Fibroblast of villous mesenchyme (primary cell): ENCODE results near the gene TF. TPM values are rescaled to one million over a fixed set of nuclear protein-coding genes. Genes with fewer than 3 reads are reported as not detected.

Source experiments
- DNase-seq: peaks from one replicate; pipeline ENCODE4 v3.0.0-alpha.2; 2010; ENCODE audit warnings: low read depth
- H3K4me3 ChIP-seq: 2 replicates; pipeline ENCODE4 v1.5.1; 2011; ENCODE audit warnings: low read depth, mild to moderate bottlenecking, low read length
- CTCF ChIP-seq: IDR thresholded peaks from 2 replicates; pipeline ENCODE4 v1.5.1; 2012; ENCODE audit warnings: low read depth, mild to moderate bottlenecking, low read length; ENCODE audit not compliant: insufficient read depth
- total RNA-seq: library from RNA; depleted of rRNA; stranded (reverse); fragments of >200 nt; gene quantifications from 2 replicates; pipeline ENCODE4 v1.2.3, GENCODE V29; 2012

Gene TF
- total RNA-seq, 1 donor: not detected

GRCh38 chr3:133820889-133821675 lies 74.9 kb downstream of the TF start:
- no peak for TF ChIP-seq CTCF
- DNase-seq: peak; percentile 3
- H3K4me3 ChIP-seq: no peak overlapping the region

DNA sequence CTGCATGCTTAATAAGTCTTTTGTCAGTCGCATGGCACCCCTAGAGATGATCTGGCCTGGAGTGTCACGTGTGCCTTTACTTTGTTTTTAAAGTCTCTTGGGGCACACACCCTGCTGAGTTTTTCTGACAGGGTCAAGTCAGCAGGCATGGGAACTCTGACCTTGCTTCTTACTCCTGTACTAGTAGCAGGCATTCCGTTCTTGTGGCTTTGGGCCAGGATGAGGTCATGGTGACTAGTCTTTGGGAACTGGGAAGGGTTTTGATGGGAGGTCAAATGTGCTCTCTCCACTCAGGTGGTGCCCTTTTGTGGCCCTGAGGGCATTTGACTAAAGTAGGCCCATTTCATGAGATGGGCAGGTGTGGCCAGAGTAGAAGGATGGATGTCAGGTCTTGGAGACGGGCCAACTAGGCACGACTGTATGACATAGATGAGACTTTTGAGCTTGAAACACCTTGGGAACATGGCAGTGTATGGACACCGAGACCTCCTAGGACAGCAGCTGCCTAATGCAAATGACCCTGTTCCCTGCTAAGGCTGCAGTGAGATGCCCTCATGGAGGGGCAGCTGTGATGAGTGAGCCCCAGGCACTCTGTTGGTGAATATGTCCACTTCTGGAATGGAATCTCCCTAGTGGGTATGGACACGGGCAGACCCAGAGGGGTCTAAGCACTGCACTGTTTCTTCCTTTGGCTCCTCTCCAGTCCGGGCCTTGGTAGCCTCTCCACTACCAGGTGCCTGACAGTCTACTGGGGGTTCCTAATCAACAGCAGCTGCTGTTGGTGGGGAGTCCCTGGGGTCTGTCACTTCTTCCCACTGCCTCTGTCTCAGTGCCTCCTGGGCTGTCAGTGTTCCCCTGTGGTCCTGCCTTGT lies 75.8 kb downstream of the TF start:
- peak; percentile 68 for DNase-seq
- H3K4me3 ChIP-seq: no peak overlapping the region
- peak; percentile 33 for TF ChIP-seq CTCF

DNA sequence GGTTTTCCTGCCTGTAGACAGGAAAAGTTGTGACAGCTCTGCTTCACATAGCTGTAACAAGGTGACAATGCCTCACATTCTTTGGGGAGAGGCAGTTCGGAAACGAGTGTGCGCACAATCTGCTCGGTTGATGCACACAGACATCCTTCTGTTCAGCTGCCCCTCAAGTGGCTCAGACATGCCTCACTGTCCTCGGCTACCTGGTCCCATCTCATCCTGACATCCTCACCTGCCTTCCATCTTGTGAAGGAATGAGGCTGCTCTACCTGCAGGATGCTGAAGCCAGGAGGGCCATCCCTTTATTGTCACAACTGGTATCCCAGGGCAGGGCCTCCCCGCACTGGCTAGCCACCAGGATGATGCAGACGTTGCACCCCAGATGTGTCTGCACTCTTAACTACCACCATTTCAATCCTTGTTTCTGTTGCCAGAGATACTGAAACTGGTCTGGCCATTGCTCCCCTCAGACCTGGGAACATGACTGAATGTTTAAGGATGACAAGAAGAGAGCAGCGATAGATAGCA lies 78.8 kb downstream of the TF start:
- no peak overlapping the region for H3K4me3 ChIP-seq
- no peak for TF ChIP-seq CTCF
- no peak for DNase-seq

GRCh38 chr3:133825969-133826727 lies 80.0 kb downstream of the TF start:
- TF ChIP-seq CTCF: no peak
- DNase-seq: no peak
- no peak overlapping the region for H3K4me3 ChIP-seq

DNA sequence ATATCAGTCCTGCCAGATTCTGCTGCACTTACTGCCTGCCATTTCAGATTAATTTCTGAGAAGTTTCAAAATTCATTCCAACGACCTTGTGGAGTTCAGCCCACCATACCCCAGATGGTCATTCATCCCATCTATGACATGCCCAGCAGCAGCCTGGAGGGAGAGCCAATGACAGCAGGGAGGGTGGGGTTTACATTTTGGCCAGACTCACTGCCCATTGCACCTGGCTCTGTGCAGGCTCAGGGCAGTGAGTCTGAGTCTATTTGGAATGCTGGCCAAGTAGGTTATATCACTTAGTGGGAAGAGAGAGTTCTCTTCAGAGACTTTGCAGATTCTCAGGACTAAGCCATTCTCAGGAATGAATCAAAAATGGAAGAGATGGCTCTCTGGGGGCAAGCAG lies 80.9 kb downstream of the TF start:
- no peak for TF ChIP-seq CTCF
- no peak overlapping the region for H3K4me3 ChIP-seq
- DNase-seq: no peak

DNA sequence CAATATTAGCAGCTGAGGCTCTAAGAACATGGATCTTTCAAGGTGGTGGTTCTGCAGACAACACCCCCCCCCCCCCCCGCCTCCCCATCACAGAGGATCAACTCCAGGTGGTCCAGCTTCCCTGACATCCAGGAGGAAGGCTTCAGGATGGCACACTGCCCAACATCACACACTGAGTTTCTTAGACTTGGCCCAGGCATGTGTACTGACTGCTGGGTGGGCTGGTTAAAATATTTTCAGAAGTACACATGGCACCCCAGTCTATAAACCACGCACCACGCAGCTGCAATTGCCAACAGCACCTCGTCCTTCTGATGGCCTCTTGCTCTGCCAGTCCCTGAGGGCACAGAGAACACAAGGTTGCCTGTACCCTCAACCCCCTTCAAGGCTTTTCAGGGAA lies 81.5 kb downstream of the TF start:
- TF ChIP-seq CTCF: no peak
- no peak for DNase-seq
- H3K4me3 ChIP-seq: no peak overlapping the region
